Tibial artery (tissue), 4 donors: Measurements from ENCODE around the gene PCA3.

ENCODE experiments used
- DNase-seq, 2 donors: peaks; one replicate each; pipeline ENCODE4 v3.0.0-alpha.2; 2019
- H3K27ac ChIP-seq, 2 donors: fragments of 200-600 bp; sonication (generic) in 1 of 2; 1 replicate in 1 of 2; 2 replicates in 1 of 2; pipeline ENCODE4 v1.5.1; 2018 to 2019; ENCODE audit warnings: mild to moderate bottlenecking in 1 of 2
- H3K27me3 ChIP-seq, 2 donors: fragments of 200-600 bp; sonication (generic) in 1 of 2; one replicate each; pipeline versions ENCODE4 v1.5.1 to v1.6.0; 2016 to 2019
- H3K36me3 ChIP-seq, 3 donors: fragments of 200-600 bp; sonication (generic) in 2 of 3; one replicate each; pipeline ENCODE4 v1.5.1; 2016 to 2019; ENCODE audit warnings: mild to moderate bottlenecking in 2 of 3
- H3K4me1 ChIP-seq, 4 donors: fragments of 200-600 bp; sonication (generic) in 2 of 4; 1 replicate in 3 of 4; 2 replicates in 1 of 4; pipeline ENCODE4 v1.5.1; 2016 to 2019
- H3K4me3 ChIP-seq, 2 donors: fragments of 200-600 bp; sonication (generic) in 1 of 2; 1 replicate in 1 of 2; 2 replicates in 1 of 2; pipeline ENCODE4 v1.5.1; 2018 to 2019; ENCODE audit warnings: mild to moderate bottlenecking in 2 of 2
- H3K9me3 ChIP-seq, 3 donors: fragments of 200-600 bp; sonication (generic) in 1 of 3; one replicate each; pipeline ENCODE4 v1.5.1; 2016 to 2019
- intact Hi-C: fragments of 100-400 bp; cut with DNase I; formaldehyde crosslinking; loops from one replicate; pipeline ENCODE4 v1.15.0; 2023; ENCODE audit warnings: low total_unique reads
- TF ChIP-seq, protein P1 (sequence below), 2 experiments: fragments of 200-600 bp in 1 of 2; fragments of 450-650 bp in 1 of 2; IDR thresholded peaks; one replicate each; pipeline ENCODE4 v1.5.1; 2017 to 2019; ENCODE audit warnings: antibody characterized with exemption in 2 of 2, mild to moderate bottlenecking in 1 of 2, moderate library complexity in 1 of 2

The PCA3 gene

DNA sequence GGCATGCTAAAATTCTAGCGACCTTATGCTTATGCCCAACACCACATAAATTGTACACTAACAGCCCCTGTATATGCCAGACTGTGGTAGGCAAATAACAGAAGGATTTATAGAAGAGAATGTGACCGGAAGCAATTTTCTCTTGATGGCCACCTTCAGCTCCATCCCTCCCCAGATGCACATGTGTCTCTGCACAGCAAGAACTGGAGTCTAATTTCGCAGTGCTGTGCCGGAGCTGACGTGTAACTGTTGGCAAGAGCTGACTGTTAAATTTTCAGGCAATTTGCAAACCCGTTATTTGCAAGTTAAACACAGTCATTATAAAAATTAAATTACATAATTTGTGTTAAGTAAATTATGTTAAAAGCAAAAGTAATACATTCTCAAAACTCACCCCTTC is 48.4 kb downstream of the PCA3 start:
- Histone ChIP-seq H3K27me3 (no peaks in the 10 kb centered on the region), H3K36me3 (peaks cover 0 to 5% (median 0%) of the 10 kb centered on the region in 3 donors), H3K9me3 (no peaks in the 10 kb centered on the region), H3K4me3 (no peak overlapping the region), H3K4me1 (peaks cover 0 to 34% (median 6%) of the 10 kb centered on the region in 4 donors), H3K27ac (no peak overlapping the region)
- intact Hi-C loops, result no loop called here
- TF ChIP-seq, protein P1, sequence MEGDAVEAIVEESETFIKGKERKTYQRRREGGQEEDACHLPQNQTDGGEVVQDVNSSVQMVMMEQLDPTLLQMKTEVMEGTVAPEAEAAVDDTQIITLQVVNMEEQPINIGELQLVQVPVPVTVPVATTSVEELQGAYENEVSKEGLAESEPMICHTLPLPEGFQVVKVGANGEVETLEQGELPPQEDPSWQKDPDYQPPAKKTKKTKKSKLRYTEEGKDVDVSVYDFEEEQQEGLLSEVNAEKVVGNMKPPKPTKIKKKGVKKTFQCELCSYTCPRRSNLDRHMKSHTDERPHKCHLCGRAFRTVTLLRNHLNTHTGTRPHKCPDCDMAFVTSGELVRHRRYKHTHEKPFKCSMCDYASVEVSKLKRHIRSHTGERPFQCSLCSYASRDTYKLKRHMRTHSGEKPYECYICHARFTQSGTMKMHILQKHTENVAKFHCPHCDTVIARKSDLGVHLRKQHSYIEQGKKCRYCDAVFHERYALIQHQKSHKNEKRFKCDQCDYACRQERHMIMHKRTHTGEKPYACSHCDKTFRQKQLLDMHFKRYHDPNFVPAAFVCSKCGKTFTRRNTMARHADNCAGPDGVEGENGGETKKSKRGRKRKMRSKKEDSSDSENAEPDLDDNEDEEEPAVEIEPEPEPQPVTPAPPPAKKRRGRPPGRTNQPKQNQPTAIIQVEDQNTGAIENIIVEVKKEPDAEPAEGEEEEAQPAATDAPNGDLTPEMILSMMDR (IDR thresholded peaks at IDR 0.05), result no peak
- DNase-seq, result no peak

DNA sequence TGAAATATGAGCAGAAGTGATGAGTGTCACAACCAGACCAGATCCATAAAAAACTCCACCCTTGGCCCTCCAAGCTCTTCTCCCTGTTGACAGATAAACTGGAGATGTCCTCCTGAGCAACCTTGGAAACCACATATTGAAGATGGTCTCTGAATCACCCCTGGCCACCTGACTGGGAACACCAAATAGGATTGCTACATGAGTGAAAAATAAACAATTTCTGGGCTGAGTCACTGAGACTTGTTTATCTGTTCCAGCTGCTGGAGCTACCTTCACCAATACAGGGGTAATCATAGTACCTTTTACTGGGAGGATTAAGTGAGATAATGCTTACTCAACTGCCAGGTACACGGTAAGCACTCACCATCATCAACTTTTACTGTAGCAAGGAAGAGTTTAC is 53.3 kb downstream of the PCA3 start:
- no peaks in the 10 kb centered on the region for H3K9me3 ChIP-seq
- no peak for DNase-seq
- H3K27me3 ChIP-seq, result no peaks in the 10 kb centered on the region
- H3K36me3 ChIP-seq, result peaks cover 2 to 11% (median 8%) of the 10 kb centered on the region in 3 donors
- H3K27ac ChIP-seq, result peak overlapping the region; percentile 66 to 79
- intact Hi-C loops, result loop anchor here (5.0 kb wide), 1 partner anchor 90 kb away; the partner anchor contains the start of gene PRUNE2
- H3K4me1 ChIP-seq, result peaks cover 0 to 41% (median 19%) of the 10 kb centered on the region in 4 donors
- TF ChIP-seq, protein P1 (IDR thresholded peaks at IDR 0.05), result no peak
- H3K4me3 ChIP-seq, result no peak overlapping the region

DNA sequence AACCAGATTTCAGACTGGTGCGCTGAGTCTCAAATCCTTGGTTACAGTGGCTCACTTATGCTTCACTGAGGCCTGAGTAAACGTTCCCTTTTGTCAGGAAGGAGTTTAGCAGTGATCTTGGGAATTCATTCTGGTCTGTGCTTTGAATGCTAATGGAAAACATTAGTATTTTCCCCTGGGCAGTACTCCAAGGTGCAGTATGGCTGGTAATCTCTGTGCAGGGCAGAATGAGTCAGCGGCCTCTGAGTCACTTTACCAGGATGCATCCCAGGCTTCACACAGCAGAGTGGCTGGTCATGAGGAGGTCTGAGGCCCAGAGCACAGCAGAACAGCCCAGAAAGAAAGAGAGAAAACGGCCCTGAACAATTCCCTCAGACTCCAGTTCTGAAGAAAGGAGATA is 54.0 kb downstream of the PCA3 start:
- peak; percentile 87 to 94 for DNase-seq
- Histone ChIP-seq H3K9me3 (no peaks in the 10 kb centered on the region), H3K4me1 (peaks cover 0 to 41% (median 19%) of the 10 kb centered on the region in 4 donors), H3K27me3 (no peaks in the 10 kb centered on the region), H3K36me3 (peaks cover 5 to 19% (median 16%) of the 10 kb centered on the region in 3 donors), H3K27ac (peak overlapping the region; percentile 66 to 79), H3K4me3 (no peak overlapping the region)
- TF ChIP-seq, protein P1 (IDR thresholded peaks at IDR 0.05), result no peak
- intact Hi-C loops, result loop anchor here (5.0 kb wide), 1 partner anchor 89 kb away; the partner anchor contains the start of gene PRUNE2

DNA sequence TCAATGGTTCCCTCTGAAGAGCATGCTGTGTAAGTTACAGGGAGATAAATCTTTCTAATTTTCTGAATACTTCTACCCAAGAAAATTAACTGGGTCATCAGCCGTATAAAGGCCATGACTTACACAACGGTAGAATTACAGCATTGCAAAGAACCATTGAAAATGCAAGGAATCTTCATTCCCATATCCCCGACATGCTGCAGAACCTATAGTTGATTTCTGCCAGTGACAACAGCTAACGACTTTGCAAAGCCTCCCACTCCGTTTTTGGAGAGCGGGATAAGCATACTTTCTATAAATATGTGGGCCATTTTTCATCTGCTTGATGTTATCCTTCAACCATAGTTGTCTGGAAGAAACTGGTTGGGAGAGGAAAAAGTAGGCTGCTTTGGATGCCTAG is 56.2 kb downstream of the PCA3 start:
- intact Hi-C loops, result no loop called here
- H3K27ac ChIP-seq, result no peak overlapping the region
- TF ChIP-seq, protein P1 (IDR thresholded peaks at IDR 0.05), result no peak

DNA sequence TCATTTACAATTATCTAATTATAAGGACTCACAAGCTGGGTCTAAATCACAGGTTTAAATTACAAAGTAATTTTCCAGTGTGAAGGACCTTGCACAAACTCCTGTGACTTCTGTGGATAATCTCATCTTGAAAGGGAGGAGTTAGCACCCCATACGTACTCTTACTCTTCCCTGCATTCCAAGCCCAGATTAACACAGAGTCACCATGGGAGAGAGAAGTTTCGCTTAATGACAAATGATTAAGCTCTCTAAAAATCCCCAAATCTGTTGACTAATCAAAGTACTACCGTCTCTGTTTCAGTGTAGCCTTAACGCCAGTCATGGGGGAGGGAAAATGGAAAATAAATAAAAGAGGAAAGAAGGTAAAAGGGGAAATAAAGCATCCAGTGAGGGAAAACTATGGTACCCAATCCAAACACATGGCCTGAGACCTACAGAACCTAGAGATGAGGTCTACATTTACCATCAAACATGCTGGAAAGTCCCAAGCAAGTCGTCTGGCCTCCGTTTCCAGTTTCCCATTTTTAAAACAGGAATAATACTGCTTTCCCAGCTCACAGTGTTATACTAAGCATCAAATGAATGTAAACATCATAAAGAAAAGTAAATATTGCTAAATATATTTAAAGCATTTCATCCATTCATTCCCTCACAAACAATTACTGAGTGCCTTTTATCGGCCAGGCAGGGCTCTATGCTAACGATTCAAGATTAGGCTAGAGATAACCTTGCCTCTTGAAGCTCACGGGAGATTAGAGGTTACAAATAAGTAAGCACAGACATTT is 63.2 kb downstream of the PCA3 start:
- Histone ChIP-seq H3K27ac (peak overlapping the region; percentile 17 to 29), H3K36me3 (peaks cover 18 to 38% (median 34%) of the 10 kb centered on the region in 3 donors), H3K27me3 (no peaks in the 10 kb centered on the region), H3K4me3 (no peak overlapping the region), H3K4me1 (peaks cover 0 to 24% (median 0%) of the 10 kb centered on the region in 4 donors), H3K9me3 (no peaks in the 10 kb centered on the region)
- no peak for DNase-seq
- intact Hi-C loops, result no loop called here
- TF ChIP-seq, protein P1 (IDR thresholded peaks at IDR 0.05), result no peak

More for the DNA sequence above, 56.2 kb downstream of the PCA3 start:
- no peak for DNase-seq
- no peak overlapping the region for H3K4me3 ChIP-seq
- no peaks in the 10 kb centered on the region for H3K9me3 ChIP-seq
- peaks cover 0 to 37% (median 19%) of the 10 kb centered on the region in 4 donors for H3K4me1 ChIP-seq
- peaks cover 12 to 37% (median 23%) of the 10 kb centered on the region in 3 donors for H3K36me3 ChIP-seq
- no peaks in the 10 kb centered on the region for H3K27me3 ChIP-seq
